HUES48 (cell line): Measurements from ENCODE around the gene UST.

ENCODE experiments used
- H3K27ac ChIP-seq: one replicate; pipeline ENCODE4 v1.7.0; 2013; ENCODE audit warnings: low read depth, low read length, inconsistent platforms
- H3K27me3 ChIP-seq: 2 replicates; pipeline ENCODE4 v1.6.1; 2013; ENCODE audit warnings: mild to moderate bottlenecking, low read length; ENCODE audit not compliant: control insufficient read depth, insufficient read depth
- H3K36me3 ChIP-seq: 2 replicates; pipeline ENCODE4 v1.6.1; 2013; ENCODE audit warnings: low read length; ENCODE audit not compliant: control insufficient read depth, insufficient read depth
- H3K4me1 ChIP-seq: 2 replicates; pipeline ENCODE4 v1.6.1; 2013; ENCODE audit warnings: mild to moderate bottlenecking, low read length; ENCODE audit not compliant: control insufficient read depth, insufficient read depth
- H3K4me3 ChIP-seq: 2 replicates; pipeline ENCODE4 v1.5.1; 2013; ENCODE audit warnings: mild to moderate bottlenecking, low read depth, low read length
- H3K9ac ChIP-seq: 2 replicates; pipeline ENCODE4 v1.6.1; 2013; ENCODE audit warnings: mild to moderate bottlenecking, low read depth, low read length, moderate library complexity
- H3K9me3 ChIP-seq: 2 replicates; pipeline ENCODE4 v1.6.1; 2013; ENCODE audit warnings: low read length; ENCODE audit not compliant: control insufficient read depth, insufficient read depth

UST gene

GRCh38 chr6:148824960-148825359 is 78.1 kb downstream of the UST start:
- H3K4me1 ChIP-seq, result peaks cover 24% of the 10 kb centered on the region
- no peaks in the 10 kb centered on the region for H3K27me3 ChIP-seq
- no peak overlapping the region for H3K27ac ChIP-seq
- H3K36me3 ChIP-seq, result no peaks in the 10 kb centered on the region
- no peak overlapping the region for H3K4me3 ChIP-seq
- no peak overlapping the region for H3K9ac ChIP-seq
- H3K9me3 ChIP-seq, result no peaks in the 10 kb centered on the region

- Histone ChIP-seq H3K27me3 (no peaks in the 10 kb centered on the region), H3K9me3 (no peaks in the 10 kb centered on the region), H3K36me3 (no peaks in the 10 kb centered on the region), H3K4me3 (no peak overlapping the region), H3K4me1 (peaks cover 25% of the 10 kb centered on the region; the same call in 1 of the 2 replicates), H3K27ac (no peak overlapping the region), H3K9ac (no peak overlapping the region)
These were observed 78.7 kb downstream of the UST start for GRCh38 chr6:148825492-148825891.

- H3K9ac ChIP-seq, result no peak overlapping the region
- no peaks in the 10 kb centered on the region for H3K36me3 ChIP-seq
- no peaks in the 10 kb centered on the region for H3K9me3 ChIP-seq
- H3K4me1 ChIP-seq, result peaks cover 25% of the 10 kb centered on the region; the same call in 1 of the 2 replicates
- no peak overlapping the region for H3K4me3 ChIP-seq
- H3K27ac ChIP-seq, result no peak overlapping the region
- H3K27me3 ChIP-seq, result no peaks in the 10 kb centered on the region
These were observed 80.7 kb downstream of the UST start for GRCh38 chr6:148827416-148828045.

GRCh38 chr6:148828047-148828446 is 81.2 kb downstream of the UST start:
- no peak overlapping the region for H3K27ac ChIP-seq
- peaks cover 24% of the 10 kb centered on the region; the same call in 1 of the 2 replicates for H3K4me1 ChIP-seq
- H3K4me3 ChIP-seq, result no peak overlapping the region
- H3K9me3 ChIP-seq, result no peaks in the 10 kb centered on the region
- no peak overlapping the region for H3K9ac ChIP-seq
- no peaks in the 10 kb centered on the region for H3K27me3 ChIP-seq
- H3K36me3 ChIP-seq, result no peaks in the 10 kb centered on the region

- Histone ChIP-seq H3K27me3 (no peaks in the 10 kb centered on the region), H3K27ac (no peak overlapping the region), H3K4me3 (no peak overlapping the region), H3K4me1 (peaks cover 24% of the 10 kb centered on the region; the same call in 1 of the 2 replicates), H3K9ac (no peak overlapping the region), H3K9me3 (no peaks in the 10 kb centered on the region), H3K36me3 (no peaks in the 10 kb centered on the region)
These were observed 82.7 kb downstream of the UST start for GRCh38 chr6:148829415-148830101.

GRCh38 chr6:148830614-148831013 is 83.8 kb downstream of the UST start:
- no peak overlapping the region for H3K9ac ChIP-seq
- no peaks in the 10 kb centered on the region for H3K9me3 ChIP-seq
- H3K4me3 ChIP-seq, result no peak overlapping the region
- no peak overlapping the region for H3K27ac ChIP-seq
- H3K27me3 ChIP-seq, result no peaks in the 10 kb centered on the region
- peaks cover 24% of the 10 kb centered on the region; the same call in 1 of the 2 replicates for H3K4me1 ChIP-seq
- no peaks in the 10 kb centered on the region for H3K36me3 ChIP-seq

GRCh38 chr6:148831064-148831463 is 84.2 kb downstream of the UST start:
- Histone ChIP-seq H3K9ac (no peak overlapping the region), H3K27ac (no peak overlapping the region), H3K36me3 (no peaks in the 10 kb centered on the region), H3K4me1 (peaks cover 28% of the 10 kb centered on the region), H3K4me3 (no peak overlapping the region), H3K9me3 (no peaks in the 10 kb centered on the region), H3K27me3 (no peaks in the 10 kb centered on the region)

GRCh38 chr6:148831531-148831930 is 84.7 kb downstream of the UST start:
- no peaks in the 10 kb centered on the region for H3K27me3 ChIP-seq
- no peaks in the 10 kb centered on the region for H3K36me3 ChIP-seq
- peaks cover 30% of the 10 kb centered on the region for H3K4me1 ChIP-seq
- H3K4me3 ChIP-seq, result no peak overlapping the region
- H3K27ac ChIP-seq, result no peak overlapping the region
- no peaks in the 10 kb centered on the region for H3K9me3 ChIP-seq
- H3K9ac ChIP-seq, result no peak overlapping the region

- no peak overlapping the region for H3K9ac ChIP-seq
- no peak overlapping the region for H3K4me3 ChIP-seq
- H3K36me3 ChIP-seq, result no peaks in the 10 kb centered on the region
- no peaks in the 10 kb centered on the region for H3K9me3 ChIP-seq
- H3K27me3 ChIP-seq, result no peaks in the 10 kb centered on the region
- H3K4me1 ChIP-seq, result peaks cover 44% of the 10 kb centered on the region
- H3K27ac ChIP-seq, result no peak overlapping the region
These were observed 89.2 kb downstream of the UST start for GRCh38 chr6:148835920-148836441.

GRCh38 chr6:148836751-148837150 is 89.9 kb downstream of the UST start:
- Histone ChIP-seq H3K27ac (no peak overlapping the region), H3K4me3 (no peak overlapping the region), H3K4me1 (peaks cover 42% of the 10 kb centered on the region), H3K27me3 (no peaks in the 10 kb centered on the region), H3K36me3 (no peaks in the 10 kb centered on the region), H3K9me3 (no peaks in the 10 kb centered on the region), H3K9ac (no peak overlapping the region)

- no peaks in the 10 kb centered on the region for H3K36me3 ChIP-seq
- H3K27ac ChIP-seq, result no peak overlapping the region
- peaks cover 42% of the 10 kb centered on the region for H3K4me1 ChIP-seq
- no peaks in the 10 kb centered on the region for H3K9me3 ChIP-seq
- no peak overlapping the region for H3K9ac ChIP-seq
- H3K27me3 ChIP-seq, result no peaks in the 10 kb centered on the region
- no peak overlapping the region for H3K4me3 ChIP-seq
These were observed 91.1 kb downstream of the UST start for GRCh38 chr6:148837941-148838340.
